ENCODE data around the gene FIGN. TPM values are rescaled to one million over a fixed set of nuclear protein-coding genes. Genes with fewer than 3 reads are reported as not detected.

FIGN gene
- total RNA-seq, 1 donor: 2.5 TPM

DNA sequence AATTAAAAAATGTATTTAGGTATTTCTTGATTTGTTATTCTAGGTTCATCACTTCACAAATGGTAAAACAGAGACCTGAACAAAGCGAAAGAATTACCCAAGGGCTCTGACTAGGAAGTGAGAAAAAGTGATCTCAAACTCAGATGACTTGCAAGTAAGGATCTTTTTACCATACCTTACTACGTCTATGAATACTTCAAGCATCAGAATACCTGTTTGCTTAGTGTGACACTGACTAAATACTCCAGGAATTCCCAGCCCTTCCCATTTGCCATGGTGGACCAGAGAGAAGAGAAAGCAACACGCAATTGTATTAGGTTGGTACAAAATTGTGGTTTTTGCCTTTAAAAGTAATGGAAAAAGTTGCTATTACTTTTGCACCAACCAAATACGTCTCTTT, 35.8 kb upstream of the FIGN start:
- no peaks in the 10 kb centered on the region for H3K79me2 ChIP-seq (ENCODE audit: insufficient read depth, low read length)
- H3K4me3 ChIP-seq (ENCODE audit: insufficient read depth, low read length): no peak overlapping the region
- TF ChIP-seq, protein P1, sequence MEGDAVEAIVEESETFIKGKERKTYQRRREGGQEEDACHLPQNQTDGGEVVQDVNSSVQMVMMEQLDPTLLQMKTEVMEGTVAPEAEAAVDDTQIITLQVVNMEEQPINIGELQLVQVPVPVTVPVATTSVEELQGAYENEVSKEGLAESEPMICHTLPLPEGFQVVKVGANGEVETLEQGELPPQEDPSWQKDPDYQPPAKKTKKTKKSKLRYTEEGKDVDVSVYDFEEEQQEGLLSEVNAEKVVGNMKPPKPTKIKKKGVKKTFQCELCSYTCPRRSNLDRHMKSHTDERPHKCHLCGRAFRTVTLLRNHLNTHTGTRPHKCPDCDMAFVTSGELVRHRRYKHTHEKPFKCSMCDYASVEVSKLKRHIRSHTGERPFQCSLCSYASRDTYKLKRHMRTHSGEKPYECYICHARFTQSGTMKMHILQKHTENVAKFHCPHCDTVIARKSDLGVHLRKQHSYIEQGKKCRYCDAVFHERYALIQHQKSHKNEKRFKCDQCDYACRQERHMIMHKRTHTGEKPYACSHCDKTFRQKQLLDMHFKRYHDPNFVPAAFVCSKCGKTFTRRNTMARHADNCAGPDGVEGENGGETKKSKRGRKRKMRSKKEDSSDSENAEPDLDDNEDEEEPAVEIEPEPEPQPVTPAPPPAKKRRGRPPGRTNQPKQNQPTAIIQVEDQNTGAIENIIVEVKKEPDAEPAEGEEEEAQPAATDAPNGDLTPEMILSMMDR (IDR thresholded peaks at IDR 0.05; ENCODE audit: extremely low read depth, low read depth, low read length): no peak
- no peaks in the 10 kb centered on the region for H3K27me3 ChIP-seq (ENCODE audit: insufficient read depth, low read length)
- no peak for DNase-seq (ENCODE audit: insufficient read length, low spot score, missing footprints)
- H3K36me3 ChIP-seq (ENCODE audit: insufficient read depth, low read length): no peaks in the 10 kb centered on the region
- H3K9me3 ChIP-seq (ENCODE audit: low read depth, low read length): no peaks in the 10 kb centered on the region
- no peak overlapping the region for H3K27ac ChIP-seq (ENCODE audit: low read depth, low read length)
- peaks cover 15% of the 10 kb centered on the region for H3K4me1 ChIP-seq (ENCODE audit: insufficient read depth, low read length)
- no peak overlapping the region for H3K4me2 ChIP-seq (ENCODE audit: insufficient read depth, low read length)
- H2AFZ ChIP-seq (ENCODE audit: low read length): no peak overlapping the region
- H4K20me1 ChIP-seq (ENCODE audit: insufficient read depth, low read length): no peaks in the 10 kb centered on the region

DNA sequence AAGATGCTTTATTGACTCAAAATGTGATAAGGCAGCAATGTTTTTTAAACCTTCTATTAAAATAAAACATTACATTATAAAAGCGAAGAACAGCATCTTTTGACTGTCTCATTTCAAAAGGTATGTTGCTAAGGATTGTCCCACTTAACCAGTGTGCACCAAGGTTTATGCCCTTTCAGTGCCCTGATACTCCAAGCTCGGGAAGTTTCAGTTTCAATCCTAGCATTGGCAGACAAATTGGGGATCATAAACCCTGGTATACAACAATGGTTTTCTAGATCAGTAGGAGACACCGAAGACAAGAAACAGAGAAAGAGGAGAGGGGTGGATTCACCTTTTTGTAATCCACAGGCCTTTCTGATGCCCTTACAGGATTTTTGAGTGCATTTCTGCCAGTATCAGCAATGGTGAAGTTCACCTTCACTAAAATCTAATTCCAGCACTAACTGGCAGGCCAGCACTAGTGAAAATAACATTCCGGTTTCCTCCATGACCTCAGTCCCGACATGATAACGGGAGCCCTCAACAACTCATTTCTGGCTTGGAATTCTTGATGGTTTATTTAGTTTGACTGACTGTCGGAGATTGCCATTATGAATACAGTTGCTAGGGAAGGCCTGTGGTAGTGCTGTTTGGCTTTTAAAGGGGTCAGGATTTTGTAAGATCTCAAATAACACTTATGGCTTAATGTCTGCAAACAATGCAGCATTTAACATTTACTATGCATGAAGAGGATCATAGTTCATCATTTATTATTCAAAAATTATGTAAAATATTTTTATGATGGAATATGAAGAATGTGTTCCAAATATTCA, 33.3 kb upstream of the FIGN start:
- no peaks in the 10 kb centered on the region for H3K9me3 ChIP-seq (ENCODE audit: low read depth, low read length)
- H3K4me2 ChIP-seq (ENCODE audit: insufficient read depth, low read length): no peak overlapping the region
- H3K36me3 ChIP-seq (ENCODE audit: insufficient read depth, low read length): no peaks in the 10 kb centered on the region
- H3K4me1 ChIP-seq (ENCODE audit: insufficient read depth, low read length): no peaks in the 10 kb centered on the region
- H3K27ac ChIP-seq (ENCODE audit: low read depth, low read length): no peak overlapping the region
- peak overlapping the region; percentile 44 for H2AFZ ChIP-seq (ENCODE audit: low read length)
- H4K20me1 ChIP-seq (ENCODE audit: insufficient read depth, low read length): no peaks in the 10 kb centered on the region
- no peak for DNase-seq (ENCODE audit: insufficient read length, low spot score, missing footprints)
- no peaks in the 10 kb centered on the region for H3K27me3 ChIP-seq (ENCODE audit: insufficient read depth, low read length)
- TF ChIP-seq, protein P1 (IDR thresholded peaks at IDR 0.05; ENCODE audit: extremely low read depth, low read depth, low read length): no peak
- H3K79me2 ChIP-seq (ENCODE audit: insufficient read depth, low read length): no peaks in the 10 kb centered on the region
- no peak overlapping the region for H3K4me3 ChIP-seq (ENCODE audit: insufficient read depth, low read length)

DNA sequence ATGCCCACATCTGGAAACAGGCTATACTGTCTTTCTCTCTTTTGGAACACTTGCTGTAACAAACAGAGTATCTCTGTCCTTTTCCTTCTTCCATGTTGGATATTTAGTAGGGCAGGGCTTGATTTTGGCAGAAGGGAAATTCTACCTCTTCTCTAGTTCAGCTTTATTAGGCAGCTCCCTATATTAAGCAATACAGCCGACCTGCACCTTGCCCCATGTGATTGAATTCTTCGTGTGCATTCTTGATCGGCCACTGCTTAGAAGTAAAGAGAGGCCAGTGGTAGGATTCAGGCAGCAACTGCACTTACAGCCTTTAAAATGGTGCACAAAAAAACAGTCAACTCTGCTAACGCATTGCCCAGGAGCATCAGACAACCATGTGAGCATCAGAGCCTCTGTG, 31.3 kb upstream of the FIGN start:
- Histone ChIP-seq H4K20me1 (ENCODE audit: insufficient read depth, low read length) (no peaks in the 10 kb centered on the region), H3K79me2 (ENCODE audit: insufficient read depth, low read length) (no peaks in the 10 kb centered on the region), H3K36me3 (ENCODE audit: insufficient read depth, low read length) (no peaks in the 10 kb centered on the region), H3K27me3 (ENCODE audit: insufficient read depth, low read length) (no peaks in the 10 kb centered on the region), H3K4me2 (ENCODE audit: insufficient read depth, low read length) (no peak overlapping the region), H3K9me3 (ENCODE audit: low read depth, low read length) (no peaks in the 10 kb centered on the region), H2AFZ (ENCODE audit: low read length) (no peak overlapping the region), H3K4me3 (ENCODE audit: insufficient read depth, low read length) (no peak overlapping the region), H3K4me1 (ENCODE audit: insufficient read depth, low read length) (no peaks in the 10 kb centered on the region), H3K27ac (ENCODE audit: low read depth, low read length) (no peak overlapping the region)
- no peak for DNase-seq (ENCODE audit: insufficient read length, low spot score, missing footprints)
- TF ChIP-seq, protein P1 (IDR thresholded peaks at IDR 0.05; ENCODE audit: extremely low read depth, low read depth, low read length): no peak

DNA sequence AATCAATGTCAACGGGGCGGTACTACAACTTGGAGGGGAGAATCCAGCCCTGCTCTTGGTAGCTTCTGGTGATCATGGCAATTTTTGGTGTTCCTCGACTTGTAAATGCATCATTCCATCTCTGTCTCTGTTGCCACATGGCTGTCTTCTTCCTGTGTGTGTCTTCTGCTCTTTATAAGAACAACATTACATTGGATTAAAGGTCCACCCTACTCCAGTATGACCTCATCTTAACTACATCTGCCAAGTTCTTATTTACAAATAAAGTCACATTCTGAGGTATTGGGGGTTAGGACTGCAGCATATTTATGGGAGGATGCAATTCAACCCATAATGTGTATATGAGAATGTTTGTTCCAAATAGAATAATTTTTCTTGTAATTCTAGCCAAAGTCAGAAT, 28.8 kb upstream of the FIGN start:
- H3K79me2 ChIP-seq (ENCODE audit: insufficient read depth, low read length): no peaks in the 10 kb centered on the region
- H3K27me3 ChIP-seq (ENCODE audit: insufficient read depth, low read length): no peaks in the 10 kb centered on the region
- TF ChIP-seq, protein P1 (IDR thresholded peaks at IDR 0.05; ENCODE audit: extremely low read depth, low read depth, low read length): no peak
- no peaks in the 10 kb centered on the region for H3K36me3 ChIP-seq (ENCODE audit: insufficient read depth, low read length)
- no peaks in the 10 kb centered on the region for H3K4me1 ChIP-seq (ENCODE audit: insufficient read depth, low read length)
- H3K4me3 ChIP-seq (ENCODE audit: insufficient read depth, low read length): no peak overlapping the region
- no peaks in the 10 kb centered on the region for H4K20me1 ChIP-seq (ENCODE audit: insufficient read depth, low read length)
- H3K4me2 ChIP-seq (ENCODE audit: insufficient read depth, low read length): no peak overlapping the region
- H2AFZ ChIP-seq (ENCODE audit: low read length): no peak overlapping the region
- no peak overlapping the region for H3K27ac ChIP-seq (ENCODE audit: low read depth, low read length)
- H3K9me3 ChIP-seq (ENCODE audit: low read depth, low read length): no peaks in the 10 kb centered on the region
- no peak for DNase-seq (ENCODE audit: insufficient read length, low spot score, missing footprints)
